Measurements from ENCODE around the gene RTF1.
"Not testable (repeated sequence)": the region's sequence is repeated elsewhere in the genome, so short reads cannot be mapped to it uniquely, and the experiment has no call there.

The RTF1 gene

DNA sequence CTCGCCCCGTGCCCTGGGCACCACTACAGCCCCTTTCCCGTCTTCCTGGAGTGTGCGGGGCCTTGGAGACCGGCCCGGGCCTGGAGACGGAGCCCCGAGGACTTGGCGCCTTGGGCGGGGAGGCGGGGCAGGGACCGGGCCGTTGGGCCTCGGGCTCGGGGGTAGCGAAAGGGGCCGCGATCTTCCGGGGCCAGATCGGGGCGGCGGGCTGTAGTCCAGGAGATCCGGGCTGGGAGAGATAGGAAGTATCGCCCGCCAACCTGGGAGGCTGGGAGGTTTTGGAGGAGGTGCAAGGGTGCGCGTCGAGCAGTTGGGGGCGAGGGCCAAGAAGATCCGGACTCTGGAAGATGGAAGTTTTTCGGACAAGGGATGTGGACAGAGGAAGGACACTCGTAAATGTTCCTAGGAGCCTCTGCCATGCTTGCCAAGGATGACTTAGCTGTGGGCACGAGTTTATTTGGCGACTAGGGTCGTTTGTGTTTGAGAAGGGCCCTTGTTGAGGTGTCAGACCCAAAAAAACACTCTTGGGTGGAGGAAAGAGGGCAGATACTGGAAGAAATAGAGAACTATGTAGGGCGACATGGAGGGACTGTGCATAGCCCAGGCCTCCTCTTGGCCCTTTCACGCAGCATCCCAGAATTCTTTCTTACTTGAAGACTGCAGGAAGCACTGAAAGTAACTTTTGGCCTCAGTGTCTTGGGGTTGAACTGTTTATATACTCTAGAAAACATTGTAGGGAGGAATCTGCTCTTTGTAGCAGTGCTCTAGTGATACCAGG is 712 bp downstream of the RTF1 start:
- DNase-seq (ENCODE audit: low read depth), result peak; percentile 25
- H3K4me3 ChIP-seq (ENCODE audit: control insufficient read depth, low read depth, low read length), result peak overlapping the region; percentile 79
- TF ChIP-seq, protein P1, sequence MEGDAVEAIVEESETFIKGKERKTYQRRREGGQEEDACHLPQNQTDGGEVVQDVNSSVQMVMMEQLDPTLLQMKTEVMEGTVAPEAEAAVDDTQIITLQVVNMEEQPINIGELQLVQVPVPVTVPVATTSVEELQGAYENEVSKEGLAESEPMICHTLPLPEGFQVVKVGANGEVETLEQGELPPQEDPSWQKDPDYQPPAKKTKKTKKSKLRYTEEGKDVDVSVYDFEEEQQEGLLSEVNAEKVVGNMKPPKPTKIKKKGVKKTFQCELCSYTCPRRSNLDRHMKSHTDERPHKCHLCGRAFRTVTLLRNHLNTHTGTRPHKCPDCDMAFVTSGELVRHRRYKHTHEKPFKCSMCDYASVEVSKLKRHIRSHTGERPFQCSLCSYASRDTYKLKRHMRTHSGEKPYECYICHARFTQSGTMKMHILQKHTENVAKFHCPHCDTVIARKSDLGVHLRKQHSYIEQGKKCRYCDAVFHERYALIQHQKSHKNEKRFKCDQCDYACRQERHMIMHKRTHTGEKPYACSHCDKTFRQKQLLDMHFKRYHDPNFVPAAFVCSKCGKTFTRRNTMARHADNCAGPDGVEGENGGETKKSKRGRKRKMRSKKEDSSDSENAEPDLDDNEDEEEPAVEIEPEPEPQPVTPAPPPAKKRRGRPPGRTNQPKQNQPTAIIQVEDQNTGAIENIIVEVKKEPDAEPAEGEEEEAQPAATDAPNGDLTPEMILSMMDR (conservative IDR thresholded peaks at IDR 0.05; ENCODE audit: control insufficient read depth, insufficient read depth, low read depth, low read length), result no peak

DNA sequence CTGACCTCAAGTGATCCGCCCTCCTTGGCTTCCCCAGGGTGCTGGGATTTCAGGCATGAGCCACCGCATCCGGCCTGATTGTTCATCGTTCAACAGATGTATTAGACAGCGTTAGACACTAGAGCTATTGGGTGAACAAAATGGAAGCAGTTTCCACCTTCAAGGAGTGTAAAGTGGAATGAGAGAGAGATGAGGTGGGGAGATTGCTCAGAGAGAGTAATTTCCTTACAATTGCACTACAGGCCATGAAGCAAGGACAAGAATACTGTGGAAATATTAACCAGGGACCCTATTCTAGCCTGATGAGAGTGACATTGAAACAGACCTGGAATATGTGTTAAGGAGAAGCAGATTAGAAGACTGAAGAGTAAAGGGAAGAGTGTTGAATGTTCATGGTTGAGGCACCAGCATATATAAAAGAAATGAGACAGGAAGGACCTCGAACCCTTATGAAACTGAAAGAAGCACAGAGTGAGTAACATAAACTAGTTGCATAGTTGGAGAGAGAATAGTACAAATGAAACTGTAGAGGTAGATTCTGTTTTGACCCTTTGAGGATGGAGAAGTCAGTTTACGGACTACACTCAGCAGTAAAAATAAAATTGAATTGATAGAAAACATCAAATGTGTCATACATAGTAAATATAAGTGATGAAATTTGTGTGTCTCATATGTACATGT is 7.2 kb downstream of the RTF1 start:
- no peak overlapping the region for H3K4me3 ChIP-seq (ENCODE audit: control insufficient read depth, low read depth, low read length)
- no peak for DNase-seq (ENCODE audit: low read depth)
- TF ChIP-seq, protein P1 (conservative IDR thresholded peaks at IDR 0.05; ENCODE audit: control insufficient read depth, insufficient read depth, low read depth, low read length), result no peak

DNA sequence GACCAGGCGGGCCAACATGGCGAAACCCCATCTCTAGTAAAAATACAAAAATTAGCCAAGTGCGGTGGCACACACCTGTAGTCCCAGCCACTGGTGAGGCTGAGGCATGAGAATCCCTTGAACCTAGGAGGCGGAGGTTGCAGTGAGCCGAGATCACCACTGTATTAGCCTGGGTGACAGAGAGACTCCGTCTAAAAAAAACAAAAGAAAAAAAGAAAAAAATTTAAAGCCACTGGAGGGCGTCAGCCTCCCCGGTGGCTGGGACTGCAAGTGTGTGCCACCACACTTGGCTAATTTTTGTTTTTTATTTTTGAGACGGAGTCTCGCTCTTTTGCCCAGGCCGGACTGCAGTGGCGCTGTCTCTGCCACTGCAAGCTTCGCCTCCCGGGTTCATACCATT is 7.9 kb downstream of the RTF1 start:
- H3K4me3 ChIP-seq (ENCODE audit: control insufficient read depth, low read depth, low read length), result no peak overlapping the region
- TF ChIP-seq, protein P1 (conservative IDR thresholded peaks at IDR 0.05; ENCODE audit: control insufficient read depth, insufficient read depth, low read depth, low read length), result no peak
- no peak for DNase-seq (ENCODE audit: low read depth)

DNA sequence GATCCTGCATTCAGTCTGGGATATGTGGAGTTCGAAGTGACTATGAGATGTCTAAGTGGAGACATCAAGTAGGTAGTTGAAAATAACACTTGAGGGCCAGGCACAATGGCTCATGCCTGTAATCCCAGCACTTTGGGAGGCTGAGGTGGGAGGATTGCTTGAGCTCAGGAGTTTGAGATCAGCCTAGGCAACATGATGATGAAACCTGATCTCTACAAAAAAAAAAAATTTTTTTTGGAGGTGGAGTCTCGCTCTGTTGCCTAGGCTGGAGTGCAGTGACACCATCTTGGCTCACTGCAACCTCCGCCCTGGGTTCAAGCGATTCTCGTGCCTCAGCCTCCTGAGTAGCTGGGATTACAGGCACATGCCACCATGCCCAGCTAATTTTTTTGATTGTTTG is 9.0 kb downstream of the RTF1 start:
- not testable (repeated sequence) for H3K4me3 ChIP-seq (ENCODE audit: control insufficient read depth, low read depth, low read length); DNase-seq (ENCODE audit: low read depth)

DNA sequence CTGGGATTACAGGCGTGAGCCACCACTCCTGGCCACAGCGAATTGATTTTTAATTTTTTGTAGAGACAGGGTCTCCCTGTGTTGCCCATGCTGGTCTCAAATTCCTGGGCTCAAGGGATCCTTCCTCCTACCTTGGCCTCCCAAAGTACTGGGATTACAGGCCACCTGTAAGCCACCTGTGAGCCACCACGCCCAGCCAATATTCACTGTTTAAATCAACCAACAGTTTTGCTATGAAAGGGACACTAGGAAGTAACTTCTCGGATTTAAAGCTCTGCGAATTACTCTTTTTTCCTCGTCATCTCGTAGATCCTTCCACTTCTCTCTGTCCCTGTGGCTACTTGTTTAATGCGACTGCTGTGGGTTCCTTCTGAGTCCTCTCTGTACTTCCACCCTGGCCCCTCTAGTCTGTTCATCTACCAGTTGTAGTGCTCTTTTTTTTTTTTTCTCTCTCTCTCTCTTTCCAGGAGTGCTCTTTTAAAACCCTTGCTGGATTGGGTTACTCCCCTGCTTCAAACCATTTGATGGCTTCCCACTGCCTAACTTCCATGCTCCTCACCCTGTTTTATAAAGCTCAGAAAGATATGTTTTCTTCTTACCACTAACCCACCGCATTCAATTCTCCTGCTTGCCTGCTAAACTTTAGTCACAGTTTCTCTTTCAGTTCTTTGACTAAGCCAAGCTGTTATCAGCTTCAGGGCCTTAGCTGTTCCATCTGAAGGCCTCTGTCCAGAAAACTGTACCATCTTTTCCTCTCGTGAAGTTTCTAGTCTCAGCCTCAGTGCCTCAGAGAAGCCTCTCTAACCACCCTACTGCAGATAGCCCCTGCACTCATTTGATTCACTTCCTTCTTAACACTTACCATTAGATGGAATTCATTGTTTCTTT is 12.4 kb downstream of the RTF1 start:
- DNase-seq (ENCODE audit: low read depth), result no peak
- H3K4me3 ChIP-seq (ENCODE audit: control insufficient read depth, low read depth, low read length), result no peak overlapping the region

DNA sequence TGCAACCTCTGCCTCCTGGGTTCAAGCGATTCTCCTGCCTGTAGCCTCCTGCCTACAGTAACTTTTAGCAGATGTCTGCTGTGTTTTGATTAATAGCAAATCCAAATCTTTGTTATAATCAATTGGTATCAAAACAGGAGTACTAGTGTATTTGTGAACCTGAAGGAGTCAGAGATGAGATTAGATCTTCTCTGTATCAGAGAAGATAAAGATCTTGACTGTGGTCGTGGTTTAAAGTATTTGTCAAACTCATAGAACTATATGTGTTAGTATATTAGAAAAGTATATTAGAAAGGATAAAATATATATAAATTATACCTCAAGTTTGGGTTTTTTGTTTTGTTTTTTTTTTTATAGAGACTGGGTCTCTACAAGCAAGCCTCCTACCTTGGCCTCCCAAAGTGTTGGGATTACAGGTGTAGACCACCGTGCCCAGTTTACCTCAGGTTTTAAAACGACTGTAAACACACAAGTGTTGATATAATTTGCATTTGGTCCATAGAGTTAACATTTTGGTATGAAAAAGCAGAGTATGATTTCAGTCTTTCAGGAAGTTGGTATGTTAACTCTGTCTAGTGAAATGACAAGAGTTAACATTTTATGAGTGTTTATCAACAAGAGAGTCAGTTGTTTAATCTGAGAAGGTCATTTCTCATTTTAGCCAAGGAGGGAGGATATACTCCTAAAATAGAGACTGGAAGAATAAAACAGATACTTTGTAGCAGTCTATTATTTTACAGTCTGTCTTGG is 18.3 kb downstream of the RTF1 start:
- no peak for DNase-seq (ENCODE audit: low read depth)
- H3K4me3 ChIP-seq (ENCODE audit: control insufficient read depth, low read depth, low read length), result no peak overlapping the region

More for the DNA sequence above, 12.4 kb downstream of the RTF1 start:
- TF ChIP-seq, protein P1 (conservative IDR thresholded peaks at IDR 0.05; ENCODE audit: control insufficient read depth, insufficient read depth, low read depth, low read length), result no peak

More for the DNA sequence above, 18.3 kb downstream of the RTF1 start:
- TF ChIP-seq, protein P1 (conservative IDR thresholded peaks at IDR 0.05; ENCODE audit: control insufficient read depth, insufficient read depth, low read depth, low read length), result no peak
